ENCODE results near the gene MTCL3.

- no peak for TF ChIP-seq CTCF (IDR thresholded peaks at IDR 0.05)
- no peak for TF ChIP-seq POLR2A (IDR thresholded peaks at IDR 0.05)
- TF ChIP-seq EP300 (IDR thresholded peaks at IDR 0.05) = no peak
- no peak for TF ChIP-seq POLR2AphosphoS5 (IDR thresholded peaks at IDR 0.05)
Measured at GRCh38 chr6:127423921-127424320, 95.2 kb downstream of the MTCL3 start.
